Epidermal melanocyte (primary cell): ENCODE data around the gene AMOTL1.

Experiments used
- DNase-seq: peaks from one replicate; pipeline ENCODE4 v3.0.0; 2011; ENCODE audit warnings: low spot score; ENCODE audit not compliant: insufficient read length

The AMOTL1 gene

DNA sequence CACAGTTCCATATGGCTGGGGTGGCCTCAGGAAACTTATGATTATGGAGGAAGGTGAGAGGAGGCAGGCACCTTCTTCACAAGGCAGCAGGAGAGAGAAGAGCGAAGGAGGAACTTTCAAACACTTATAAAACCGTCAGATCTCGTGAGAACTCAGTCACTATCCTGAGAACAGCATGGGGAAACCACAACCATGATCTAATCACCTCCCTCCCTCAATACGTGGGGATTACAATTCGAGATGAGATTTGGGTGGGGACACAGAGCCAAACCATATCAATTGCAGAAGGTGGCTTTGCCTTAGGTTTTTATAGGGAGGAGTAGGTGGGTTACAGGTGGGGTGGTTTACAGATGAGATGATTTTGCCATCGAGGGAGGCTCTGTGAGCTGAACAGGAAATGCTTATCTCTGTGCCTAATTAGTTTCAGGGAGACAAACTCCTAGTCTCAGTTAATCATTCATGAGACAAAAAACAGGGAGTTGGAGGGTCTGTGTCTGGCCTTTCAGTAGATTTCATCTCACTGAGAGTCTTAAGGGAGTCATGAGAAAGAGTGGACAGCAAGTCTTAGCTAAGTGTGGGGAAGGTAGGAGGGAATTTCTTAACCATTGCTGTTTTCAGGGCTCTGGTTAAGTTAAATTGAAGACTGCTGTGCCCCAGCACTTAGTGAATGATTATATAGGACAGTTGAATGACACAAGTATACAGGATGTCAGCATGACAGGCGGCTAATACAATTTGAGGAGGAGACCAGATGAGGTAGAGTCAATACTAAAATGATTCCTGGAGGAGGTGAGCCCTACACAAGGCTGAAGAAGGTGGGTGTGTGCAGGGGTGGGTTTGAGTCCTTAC, 157.5 kb downstream of the AMOTL1 start:
- no peak for DNase-seq

DNA sequence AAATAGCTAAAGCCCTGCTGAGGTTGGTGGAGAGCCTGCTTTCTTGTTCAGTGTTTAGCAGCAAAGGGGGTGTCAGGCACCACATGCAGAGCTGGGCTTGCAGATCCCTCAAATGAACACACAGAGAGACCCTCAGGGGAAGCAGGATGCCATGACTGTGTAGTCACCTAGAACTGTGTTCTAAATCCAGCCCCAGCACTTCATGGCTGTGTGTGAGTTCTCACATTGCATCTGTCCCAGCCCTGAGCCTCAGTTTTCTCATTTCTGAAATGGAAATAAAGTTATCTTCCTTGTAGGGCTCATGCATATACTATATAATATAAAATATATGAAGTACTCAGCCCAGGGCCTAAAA, 158.1 kb downstream of the AMOTL1 start:
- no peak for DNase-seq
